Aorta (tissue), 5 donors: ENCODE data around the gene IQCE. TPM values are rescaled to one million over a fixed set of nuclear protein-coding genes. Genes with fewer than 3 reads are reported as not detected.
A peak's percentile ranks its signal among the peaks of the same experiment; 100 is the strongest.

Experiments used
- ATAC-seq: fragments of 200-7000 bp; cut with Tn5 transposase; one replicate; pipeline ENCODE4 v1.9.1; 2022; ENCODE audit warnings: moderate library complexity; ENCODE audit not compliant: low FRiP score
- DNase-seq, 2 donors: peaks; one replicate each; pipeline ENCODE4 v3.0.0-alpha.2; 2020
- H3K27ac ChIP-seq, 2 donors: one replicate each; pipeline ENCODE4 v1.5.1; 2013; ENCODE audit warnings: low read length in 2 of 2, mild to moderate bottlenecking in 2 of 2, moderate library complexity in 2 of 2, control low read depth in 1 of 2, inconsistent platforms in 1 of 2, low read depth in 1 of 2
- H3K27me3 ChIP-seq, 2 donors: one replicate each; pipeline ENCODE4 v1.6.1; 2013; ENCODE audit warnings: control low read depth in 1 of 2, low read length in 1 of 2, mild to moderate bottlenecking in 1 of 2, moderate library complexity in 1 of 2; ENCODE audit not compliant: insufficient read depth in 2 of 2, control insufficient read depth in 1 of 2
- H3K36me3 ChIP-seq, 2 donors: one replicate each; pipeline ENCODE4 v1.6.1; 2013; ENCODE audit warnings: control low read depth in 1 of 2, low read length in 1 of 2, mild to moderate bottlenecking in 1 of 2; ENCODE audit not compliant: insufficient read depth in 2 of 2, control insufficient read depth in 1 of 2
- H3K4me1 ChIP-seq, 2 donors: one replicate each; pipeline ENCODE4 v1.6.1; 2013; ENCODE audit warnings: low read length in 2 of 2, control low read depth in 1 of 2, mild to moderate bottlenecking in 1 of 2, moderate library complexity in 1 of 2; ENCODE audit not compliant: insufficient read depth in 2 of 2, control insufficient read depth in 1 of 2
- H3K4me3 ChIP-seq, 2 donors: one replicate each; pipeline ENCODE4 v1.5.1; 2013; ENCODE audit warnings: low read length in 2 of 2, control low read depth in 1 of 2, mild to moderate bottlenecking in 1 of 2
- H3K9me3 ChIP-seq: one replicate; pipeline ENCODE4 v1.6.1; 2013; ENCODE audit warnings: mild to moderate bottlenecking, low read length; ENCODE audit not compliant: control insufficient read depth
- WGBS, 2 donors: extraction: QIAGEN DNeasy Blood & Tissue Kit; methylation state at CpG; one replicate each; pipeline ENCODE4 v1.1.7; 2013; 5-methylcytosine and 5-hydroxymethylcytosine counted together
- intact Hi-C, 2 donors: fragments of 100-400 bp; cut with DNase I; formaldehyde crosslinking; loops; one replicate each; pipeline versions ENCODE4 v1.14.2 to v1.15.0; 2022
- polyA plus RNA-seq, 2 donors: library from polyadenylated mRNA; stranded (reverse); fragments of 200-250 nt; gene quantifications; one replicate each; pipeline ENCODE4 v1.2.3, GENCODE V29; 2013
- total RNA-seq, 2 donors: library from RNA; stranded (reverse); fragmentation: NEBNext Ultra II Directional; extraction: Animal tissue kit (Norgen Biotek cat#: 25700); gene quantifications; one replicate each; pipeline ENCODE4 v1.2.1, GENCODE V29; 2021
- donor health status: healthy with polysubstance abuse.
- donor health status: Bipolar disorder and iron deficiency.
- donor health status: DM: no; HTN: no; CAD: no.
- donor health status: DM: no; HTN: no; CAD: no.
- donor health status: DM: yes; HTN: yes; CAD: no.

IQCE gene
- total and polyA plus RNA-seq, 4 donors = 6.1 to 18.2 (median 11.2) TPM

- Histone ChIP-seq H3K27me3 (no peaks in the 10 kb centered on the region), H3K4me3 (no peak overlapping the region), H3K36me3 (peaks cover 0 to 2% of the 10 kb centered on the region in 2 donors), H3K27ac (no peak overlapping the region), H3K9me3 (no peaks in the 10 kb centered on the region), H3K4me1 (no peaks in the 10 kb centered on the region)
- 92 to 93% methylated on average over 28 of the region's 28 CpGs for WGBS, 2 donors
- DNase-seq = peak in 1 of 2 donors; percentile 44
- ATAC-seq = no peak
- intact Hi-C loops = no loop called here
Observed at GRCh38 chr7:2651847-2652735, 93.3 kb downstream of the IQCE start.

- WGBS, 2 donors = 95 to 96% methylated on average over 12 of the region's 12 CpGs
Observed at GRCh38 chr7:2652736-2653060, 93.9 kb downstream of the IQCE start.

GRCh38 chr7:2654059-2654458 lies 95.3 kb downstream of the IQCE start:
- H3K4me1 ChIP-seq = no peaks in the 10 kb centered on the region
- H3K4me3 ChIP-seq = no peak overlapping the region
- peaks cover 0 to 2% of the 10 kb centered on the region in 2 donors for H3K36me3 ChIP-seq
- intact Hi-C loops = no loop called here
- DNase-seq = no peak
- WGBS, 2 donors = 88 to 90% methylated on average over 5 of the region's 5 CpGs
- no peak overlapping the region for H3K27ac ChIP-seq
- H3K9me3 ChIP-seq = no peaks in the 10 kb centered on the region
- ATAC-seq = no peak
- no peaks in the 10 kb centered on the region for H3K27me3 ChIP-seq

More at GRCh38 chr7:2652736-2653060, 93.9 kb downstream of the IQCE start:
- Histone ChIP-seq H3K27ac (no peak overlapping the region), H3K9me3 (no peaks in the 10 kb centered on the region), H3K36me3 (peaks cover 0 to 2% of the 10 kb centered on the region in 2 donors), H3K27me3 (no peaks in the 10 kb centered on the region), H3K4me3 (no peak overlapping the region), H3K4me1 (no peaks in the 10 kb centered on the region)
- DNase-seq (no peak), ATAC-seq (no peak)
- intact Hi-C loops = no loop called here

- intact Hi-C loops = no loop called here
- H3K27me3 ChIP-seq = no peaks in the 10 kb centered on the region
- 94 to 96% methylated on average over 29 of the region's 29 CpGs for WGBS, 2 donors
- no peaks in the 10 kb centered on the region for H3K4me1 ChIP-seq
- DNase-seq = peak in 1 of 2 donors; percentile 41
- H3K9me3 ChIP-seq = no peaks in the 10 kb centered on the region
- ATAC-seq = no peak
- peaks cover 0 to 2% of the 10 kb centered on the region in 2 donors for H3K36me3 ChIP-seq
- no peak overlapping the region for H3K27ac ChIP-seq
- H3K4me3 ChIP-seq = no peak overlapping the region
Observed at GRCh38 chr7:2655870-2656614, 97.3 kb downstream of the IQCE start.

GRCh38 chr7:2657208-2657607 lies 98.4 kb downstream of the IQCE start:
- H3K36me3 ChIP-seq = no peaks in the 10 kb centered on the region
- DNase-seq = no peak
- H3K27ac ChIP-seq = no peak overlapping the region
- no peaks in the 10 kb centered on the region for H3K9me3 ChIP-seq
- H3K4me1 ChIP-seq = no peaks in the 10 kb centered on the region
- no peak overlapping the region for H3K4me3 ChIP-seq
- no peaks in the 10 kb centered on the region for H3K27me3 ChIP-seq
- 74 to 98% methylated on average over 2 of the region's 2 CpGs for WGBS, 2 donors
- intact Hi-C loops = no loop called here
- no peak for ATAC-seq

GRCh38 chr7:2657920-2658671 lies 99.3 kb downstream of the IQCE start:
- 95 to 96% methylated on average over 33 of the region's 33 CpGs for WGBS, 2 donors
- intact Hi-C loops = no loop called here
- no peaks in the 10 kb centered on the region for H3K9me3 ChIP-seq

GRCh38 chr7:2658941-2659340 lies 100.2 kb downstream of the IQCE start:
- Histone ChIP-seq H3K36me3 (no peaks in the 10 kb centered on the region), H3K27me3 (no peaks in the 10 kb centered on the region), H3K27ac (no peak overlapping the region), H3K9me3 (no peaks in the 10 kb centered on the region), H3K4me1 (no peaks in the 10 kb centered on the region), H3K4me3 (no peak overlapping the region)
- DNase-seq (no peak), ATAC-seq (no peak)
- intact Hi-C loops = no loop called here
- 93 to 94% methylated on average over 15 of the region's 15 CpGs for WGBS, 2 donors

More at GRCh38 chr7:2657920-2658671, 99.3 kb downstream of the IQCE start:
- Histone ChIP-seq H3K4me3 (no peak overlapping the region), H3K4me1 (no peaks in the 10 kb centered on the region), H3K36me3 (no peaks in the 10 kb centered on the region), H3K27me3 (no peaks in the 10 kb centered on the region), H3K27ac (no peak overlapping the region)
- ATAC-seq (no peak), DNase-seq (peak in 1 of 2 donors; percentile 43)

- no peak overlapping the region for H3K27ac ChIP-seq
- DNase-seq (no peak), ATAC-seq (no peak)
- WGBS, 2 donors = 89 to 91% methylated on average over 36 of the region's 36 CpGs
- intact Hi-C loops = loop anchor here in 1 of 2 donors (10.0 kb wide), 1 partner anchor 85 kb away; no protein-coding TSS in a partner anchor
- H3K36me3 ChIP-seq = no peaks in the 10 kb centered on the region
- H3K4me1 ChIP-seq = no peaks in the 10 kb centered on the region
- H3K9me3 ChIP-seq = no peaks in the 10 kb centered on the region
- no peaks in the 10 kb centered on the region for H3K27me3 ChIP-seq
- no peak overlapping the region for H3K4me3 ChIP-seq
Observed at GRCh38 chr7:2659556-2660358, 101.0 kb downstream of the IQCE start.
